ENCODE measurements around the gene KREMEN2. TPM values are rescaled to one million over a fixed set of nuclear protein-coding genes. Genes with fewer than 3 reads are reported as not detected.

The KREMEN2 gene
- total and polyA plus RNA-seq, 2 of the 8 experiments (the other 6 are each of a cell fraction or from before 2014, with no cell fraction given) = 6.6 to 7.0 TPM

- no peak overlapping the region for H2BK5ac ChIP-seq (ENCODE audit: low read depth, low read length)
Observed at GRCh38 chr16:2999929-3000328, 35.9 kb downstream of the KREMEN2 start.

More at GRCh38 chr16:2999929-3000328, 35.9 kb downstream of the KREMEN2 start:
- Histone ChIP-seq H3K9me3 (ENCODE audit: insufficient read depth in 2 of 2, low read depth in 1 of 2, low read length in 1 of 2) (no peaks in the 10 kb centered on the region), H4K20me1 (replicated peaks in 1 of 2; ENCODE audit: control insufficient read depth in 1 of 2, insufficient read depth in 2 of 2, low read length in 2 of 2) (peaks cover 0 to 2% of the 10 kb centered on the region in 2 experiments), H3K4me1 (replicated peaks in 1 of 4; ENCODE audit: control insufficient read depth in 3 of 4, insufficient read depth in 4 of 4, low read length in 3 of 4) (peaks cover 0 to 26% (median 10%) of the 10 kb centered on the region in 4 experiments; a peak in 6 of 7 replicates), H2BK20ac (ENCODE audit: low read length) (no peak overlapping the region), H2BK120ac (replicated peaks; ENCODE audit: low read depth, low read length) (no peak overlapping the region), H3K23me2 (ENCODE audit: low read depth, low read length) (peaks cover 2% of the 10 kb centered on the region), H3K79me2 (ENCODE audit: control insufficient read depth in 1 of 2, insufficient read depth in 2 of 2, low read length in 2 of 2) (no peaks in the 10 kb centered on the region), H4K8ac (ENCODE audit: extremely low read depth, insufficient read depth, low read length) (no peak overlapping the region), H3K79me1 (ENCODE audit: low read depth, low read length) (no peaks in the 10 kb centered on the region), H3K27me3 (replicated peaks in 1 of 4; ENCODE audit: control insufficient read depth in 3 of 4, extremely low read depth in 1 of 4, insufficient read depth in 3 of 4, low read length in 3 of 4) (no peaks in the 10 kb centered on the region), H3K27ac (ENCODE audit: low read depth, low read length) (no peak overlapping the region), H3K4me3 (ENCODE audit: extremely low read depth in 1 of 4, insufficient read depth in 2 of 4, low read depth in 3 of 4, low read length in 4 of 4) (no peak overlapping the region), H2AK5ac (ENCODE audit: low read depth, low read length) (no peak overlapping the region), H2BK12ac (ENCODE audit: low read depth, low read length) (no peak overlapping the region), H3K14ac (ENCODE audit: insufficient read length) (no peak overlapping the region), H2BK15ac (ENCODE audit: low read length) (no peak overlapping the region), H4K5ac (ENCODE audit: insufficient read length, low read depth, low read length) (no peak overlapping the region), H2AFZ (ENCODE audit: low read length) (no peak overlapping the region), H3K23ac (ENCODE audit: insufficient read length) (no peak overlapping the region), H3K9ac (replicated peaks in 1 of 4; ENCODE audit: extremely low read depth in 1 of 4, low read depth in 3 of 4, low read length in 3 of 4) (no peak overlapping the region; a peak in 1 of 7 replicates), H3K18ac (ENCODE audit: extremely low read depth, low read length) (no peak overlapping the region), H3K4ac (replicated peaks; ENCODE audit: insufficient read length, low read depth, low read length) (no peak overlapping the region), H3K36me3 (ENCODE audit: control insufficient read depth in 2 of 4, insufficient read depth in 4 of 4, low read length in 3 of 4) (no peaks in the 10 kb centered on the region), H3K56ac (replicated peaks; ENCODE audit: insufficient read length, low read depth, low read length) (no peak overlapping the region), H3K4me2 (ENCODE audit: insufficient read depth in 1 of 2, low read depth in 2 of 2, low read length in 2 of 2) (no peak overlapping the region), H4K91ac (replicated peaks; ENCODE audit: insufficient read length, low read length) (no peak overlapping the region)
- FAIRE-seq = no peak
- POLR2A ChIA-PET (ENCODE audit: partially characterized antibody) = interaction anchor here (1.0 to 35.7 kb wide), 7 partner anchors 10 to 98 kb away, joined by 3 to 1808 read pairs (median 11); partner anchors contain the start of genes BICDL2, CLDN6, CLDN9 and HCFC1R1
- WGBS, 2 experiments (ENCODE audit: extremely low coverage in 1 of 2, insufficient coverage in 1 of 2, insufficient read length in 1 of 2, insufficient replicate concordance in 2 of 2, low coverage in 1 of 2, low lambda C conversion rate in 2 of 2, missing lambda C conversion rate in 1 of 2) = 91% methylated on average over 5 of the region's 6 CpGs; no CpG with 5 or more reads in 1 of the 2 experiments
- CTCF ChIA-PET (ENCODE audit: partially characterized antibody) = interaction anchor here (0.9 to 17.3 kb wide), 6 partner anchors 10 to 36 kb away, joined by 3 to 639 read pairs (median 8); partner anchors contain the start of genes BICDL2, CLDN6, HCFC1R1 and KREMEN2
- no peak for TF ChIP-seq YY1 (IDR thresholded peaks at IDR 0.05; ENCODE audit: low read depth, low read length)
- DNase-seq (ENCODE audit: low read depth in 1 of 2, low spot score in 2 of 2) = no peak
